GM18505 (cell line): ENCODE measurements around the gene ADGRG1.

Experiments used
- ATAC-seq: cut with Tn5 transposase; IDR thresholded peaks from one replicate; pipeline ENCODE4 v1.9.1; 2021; ENCODE audit not compliant: unreplicated experiment
- POLR2A ChIP-seq: IDR thresholded peaks from 4 replicates; pipeline ENCODE4 v1.6.1; 2011; ENCODE audit warnings: borderline replicate concordance; ENCODE audit not compliant: insufficient read depth, insufficient read length; ENCODE audit errors: extremely low read depth

The ADGRG1 gene

GRCh38 chr16:57598437-57598836 is 30.0 kb upstream of the ADGRG1 start:
- no peak for TF ChIP-seq POLR2A
- ATAC-seq, result no peak

GRCh38 chr16:57600048-57600835 is 28.2 kb upstream of the ADGRG1 start:
- no peak for ATAC-seq
- no peak for TF ChIP-seq POLR2A

- ATAC-seq, result no peak
- no peak for TF ChIP-seq POLR2A
Measured at GRCh38 chr16:57600952-57601580, 27.4 kb upstream of the ADGRG1 start.

- peak; percentile 69 for ATAC-seq
- TF ChIP-seq POLR2A, result no peak
Measured at GRCh38 chr16:57601801-57602478, 26.5 kb upstream of the ADGRG1 start.

- no peak for TF ChIP-seq POLR2A
- ATAC-seq, result no peak
Measured at GRCh38 chr16:57603115-57604024, 25.1 kb upstream of the ADGRG1 start.

GRCh38 chr16:57604177-57604576 is 24.3 kb upstream of the ADGRG1 start:
- no peak for ATAC-seq
- TF ChIP-seq POLR2A, result no peak

GRCh38 chr16:57606147-57606846 is 22.1 kb upstream of the ADGRG1 start:
- ATAC-seq, result no peak
- TF ChIP-seq POLR2A, result no peak

GRCh38 chr16:57606847-57607501 is 21.5 kb upstream of the ADGRG1 start:
- ATAC-seq, result no peak
- no peak for TF ChIP-seq POLR2A

- TF ChIP-seq POLR2A, result no peak
- no peak for ATAC-seq
Measured at GRCh38 chr16:57607676-57608461, 20.6 kb upstream of the ADGRG1 start.

- no peak for TF ChIP-seq POLR2A
- no peak for ATAC-seq
Measured at GRCh38 chr16:57608462-57609113, 19.8 kb upstream of the ADGRG1 start.
